Neural cell (in vitro differentiated cells): ENCODE results near the gene GALNT5. TPM values are rescaled to one million over a fixed set of nuclear protein-coding genes. Genes with fewer than 3 reads are reported as not detected.

ENCODE experiments used
- H2AFZ ChIP-seq: fragments of 200-600, 300-800 bp; sonication (generic), shearing (Covaris generic); 2 replicates; pipeline ENCODE4 v1.6.0; 2014; ENCODE audit warnings: low read depth, mild to moderate bottlenecking, antibody characterized with exemption, low read length, moderate library complexity
- H3F3A ChIP-seq: fragments of 200-600 bp; shearing (Covaris generic); 2 replicates; pipeline ENCODE4 v1.6.1; 2016; ENCODE audit warnings: mild to moderate bottlenecking, moderate library complexity, mixed read lengths, antibody characterized with exemption, low read length; ENCODE audit not compliant: insufficient read depth, poor library complexity, severe bottlenecking
- H3K27ac ChIP-seq: fragments of 200-600, 300-800 bp; sonication (generic), shearing (Covaris generic); 2 replicates; pipeline ENCODE4 v1.5.1; 2014; ENCODE audit warnings: mild to moderate bottlenecking, low read length, moderate library complexity
- H3K27me3 ChIP-seq: fragments of 300-800, 200-600 bp; sonication (generic), shearing (Covaris generic); 2 replicates; pipeline ENCODE4 v1.6.0; 2014; ENCODE audit warnings: mild to moderate bottlenecking, low read depth, low read length, moderate library complexity; ENCODE audit not compliant: insufficient read depth
- H3K36me3 ChIP-seq: fragments of 300-800, 200-600 bp; sonication (generic), shearing (Covaris generic); 2 replicates; pipeline ENCODE4 v1.5.1; 2014; ENCODE audit warnings: mild to moderate bottlenecking, antibody characterized with exemption, low read length, moderate library complexity; ENCODE audit not compliant: insufficient read depth
- H3K4me2 ChIP-seq: fragments of 300-800, 200-600 bp; sonication (generic), shearing (Covaris generic); 2 replicates; pipeline ENCODE4 v1.6.0; 2014; ENCODE audit warnings: mild to moderate bottlenecking, low read length
- H3K4me3 ChIP-seq: fragments of 300-800, 200-600 bp; sonication (generic), shearing (Covaris generic); 2 replicates; pipeline ENCODE4 v1.5.1; 2014; ENCODE audit warnings: mild to moderate bottlenecking, low read length, moderate library complexity
- H3K79me2 ChIP-seq: fragments of 200-600 bp; shearing (Covaris generic); replicated peaks from 2 replicates; pipeline ENCODE4 v1.6.0; 2014; ENCODE audit warnings: mild to moderate bottlenecking, low read length, moderate library complexity; ENCODE audit not compliant: insufficient read depth
- H3K9ac ChIP-seq: fragments of 300-800, 200-600 bp; sonication (generic), shearing (Covaris generic); 2 replicates; pipeline ENCODE4 v1.6.1; 2016; ENCODE audit warnings: mild to moderate bottlenecking, low read length, mixed read lengths
- H3K9me2 ChIP-seq: fragments of 200-600 bp; shearing (Covaris generic); 2 replicates; pipeline ENCODE4 v1.6.1; 2016; ENCODE audit warnings: mild to moderate bottlenecking, low read length, mixed read lengths; ENCODE audit not compliant: insufficient read depth
- H3K9me3 ChIP-seq: fragments of 200-600, 300-800 bp; sonication (generic), shearing (Covaris generic); 2 replicates; pipeline ENCODE4 v1.6.1; 2016; ENCODE audit warnings: mild to moderate bottlenecking, mixed run types, low read length, moderate library complexity, mixed read lengths
- H4K20me1 ChIP-seq: fragments of 200-600 bp; shearing (Covaris generic); 2 replicates; pipeline ENCODE4 v1.6.1; 2016; ENCODE audit warnings: mild to moderate bottlenecking, mixed run types; ENCODE audit not compliant: insufficient read depth
- EP300 ChIP-seq: fragments of 450-650 bp; conservative IDR thresholded peaks from 2 replicates; pipeline ENCODE4 v1.6.1; 2014; ENCODE audit warnings: antibody characterized with exemption, mild to moderate bottlenecking, moderate library complexity; ENCODE audit not compliant: poor library complexity, severe bottlenecking
- MXI1 ChIP-seq: fragments of 450-650 bp; conservative IDR thresholded peaks from 2 replicates; pipeline ENCODE4 v1.6.1; 2014; ENCODE audit warnings: antibody characterized with exemption, mild to moderate bottlenecking; ENCODE audit not compliant: poor library complexity, severe bottlenecking
- RAD21 ChIP-seq: fragments of 450-650 bp; conservative IDR thresholded peaks from 2 replicates; pipeline ENCODE4 v1.6.1; 2014; ENCODE audit warnings: antibody characterized with exemption, mild to moderate bottlenecking, moderate library complexity
- SMC3 ChIP-seq: fragments of 450-650 bp; conservative IDR thresholded peaks from 2 replicates; pipeline ENCODE4 v1.6.1; 2014; ENCODE audit warnings: antibody characterized with exemption, mild to moderate bottlenecking, moderate library complexity; ENCODE audit not compliant: poor library complexity
- TAF1 ChIP-seq: IDR thresholded peaks from 2 replicates; pipeline ENCODE4 v1.6.1; 2012; ENCODE audit warnings: low read depth
- polyA plus RNA-seq: library from polyadenylated mRNA; depleted of rRNA; stranded (reverse); fragments of >200 nt; gene quantifications from 2 replicates; pipeline ENCODE4 v1.2.3, GENCODE V29; 2014
- TF ChIP-seq, protein P1 (sequence below): IDR thresholded peaks from 2 replicates; pipeline ENCODE4 v1.6.1; 2012; ENCODE audit warnings: borderline replicate concordance
- TF ChIP-seq, protein P2 (sequence below): fragments of 450-650 bp; IDR thresholded peaks from 2 replicates; pipeline ENCODE4 v1.5.1; 2014; ENCODE audit warnings: antibody characterized with exemption, mild to moderate bottlenecking, moderate library complexity; ENCODE audit not compliant: poor library complexity, severe bottlenecking

Gene GALNT5
- polyA plus RNA-seq, 1 donor from 2014 or later = not detected

DNA sequence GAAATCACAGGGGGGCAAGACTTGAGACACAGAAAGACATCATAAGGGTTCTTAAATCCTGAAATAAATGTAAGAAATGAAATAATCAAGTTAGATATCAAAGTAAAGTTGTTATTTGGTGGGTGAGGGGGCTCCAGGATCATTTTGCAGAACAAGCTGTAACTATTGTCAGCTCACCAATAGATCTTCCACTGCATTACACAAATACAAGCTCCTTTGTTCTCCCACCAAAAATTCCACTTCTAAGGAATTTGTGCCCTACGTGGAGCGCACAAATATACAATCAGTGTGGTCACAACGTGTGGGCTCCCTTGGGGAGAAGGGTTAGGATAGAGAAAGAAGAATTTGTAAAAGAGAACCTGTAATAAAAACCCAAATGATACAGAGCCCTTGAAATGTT, 19.2 kb upstream of the GALNT5 start:
- no peaks in the 10 kb centered on the region for H3K9me3 ChIP-seq
- H3K27me3 ChIP-seq = no peaks in the 10 kb centered on the region
- no peak overlapping the region for H3K27ac ChIP-seq
- no peak overlapping the region for H3K4me3 ChIP-seq
- H3K9me2 ChIP-seq = no peaks in the 10 kb centered on the region
- TF ChIP-seq, protein P1, sequence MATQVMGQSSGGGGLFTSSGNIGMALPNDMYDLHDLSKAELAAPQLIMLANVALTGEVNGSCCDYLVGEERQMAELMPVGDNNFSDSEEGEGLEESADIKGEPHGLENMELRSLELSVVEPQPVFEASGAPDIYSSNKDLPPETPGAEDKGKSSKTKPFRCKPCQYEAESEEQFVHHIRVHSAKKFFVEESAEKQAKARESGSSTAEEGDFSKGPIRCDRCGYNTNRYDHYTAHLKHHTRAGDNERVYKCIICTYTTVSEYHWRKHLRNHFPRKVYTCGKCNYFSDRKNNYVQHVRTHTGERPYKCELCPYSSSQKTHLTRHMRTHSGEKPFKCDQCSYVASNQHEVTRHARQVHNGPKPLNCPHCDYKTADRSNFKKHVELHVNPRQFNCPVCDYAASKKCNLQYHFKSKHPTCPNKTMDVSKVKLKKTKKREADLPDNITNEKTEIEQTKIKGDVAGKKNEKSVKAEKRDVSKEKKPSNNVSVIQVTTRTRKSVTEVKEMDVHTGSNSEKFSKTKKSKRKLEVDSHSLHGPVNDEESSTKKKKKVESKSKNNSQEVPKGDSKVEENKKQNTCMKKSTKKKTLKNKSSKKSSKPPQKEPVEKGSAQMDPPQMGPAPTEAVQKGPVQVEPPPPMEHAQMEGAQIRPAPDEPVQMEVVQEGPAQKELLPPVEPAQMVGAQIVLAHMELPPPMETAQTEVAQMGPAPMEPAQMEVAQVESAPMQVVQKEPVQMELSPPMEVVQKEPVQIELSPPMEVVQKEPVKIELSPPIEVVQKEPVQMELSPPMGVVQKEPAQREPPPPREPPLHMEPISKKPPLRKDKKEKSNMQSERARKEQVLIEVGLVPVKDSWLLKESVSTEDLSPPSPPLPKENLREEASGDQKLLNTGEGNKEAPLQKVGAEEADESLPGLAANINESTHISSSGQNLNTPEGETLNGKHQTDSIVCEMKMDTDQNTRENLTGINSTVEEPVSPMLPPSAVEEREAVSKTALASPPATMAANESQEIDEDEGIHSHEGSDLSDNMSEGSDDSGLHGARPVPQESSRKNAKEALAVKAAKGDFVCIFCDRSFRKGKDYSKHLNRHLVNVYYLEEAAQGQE = no peak
- TF ChIP-seq, protein P2, sequence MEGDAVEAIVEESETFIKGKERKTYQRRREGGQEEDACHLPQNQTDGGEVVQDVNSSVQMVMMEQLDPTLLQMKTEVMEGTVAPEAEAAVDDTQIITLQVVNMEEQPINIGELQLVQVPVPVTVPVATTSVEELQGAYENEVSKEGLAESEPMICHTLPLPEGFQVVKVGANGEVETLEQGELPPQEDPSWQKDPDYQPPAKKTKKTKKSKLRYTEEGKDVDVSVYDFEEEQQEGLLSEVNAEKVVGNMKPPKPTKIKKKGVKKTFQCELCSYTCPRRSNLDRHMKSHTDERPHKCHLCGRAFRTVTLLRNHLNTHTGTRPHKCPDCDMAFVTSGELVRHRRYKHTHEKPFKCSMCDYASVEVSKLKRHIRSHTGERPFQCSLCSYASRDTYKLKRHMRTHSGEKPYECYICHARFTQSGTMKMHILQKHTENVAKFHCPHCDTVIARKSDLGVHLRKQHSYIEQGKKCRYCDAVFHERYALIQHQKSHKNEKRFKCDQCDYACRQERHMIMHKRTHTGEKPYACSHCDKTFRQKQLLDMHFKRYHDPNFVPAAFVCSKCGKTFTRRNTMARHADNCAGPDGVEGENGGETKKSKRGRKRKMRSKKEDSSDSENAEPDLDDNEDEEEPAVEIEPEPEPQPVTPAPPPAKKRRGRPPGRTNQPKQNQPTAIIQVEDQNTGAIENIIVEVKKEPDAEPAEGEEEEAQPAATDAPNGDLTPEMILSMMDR = no peak
- TF ChIP-seq MXI1 = no peak
- no peak for TF ChIP-seq TAF1
- TF ChIP-seq SMC3 = no peak
- H3K36me3 ChIP-seq = no peaks in the 10 kb centered on the region
- H3K4me2 ChIP-seq = no peak overlapping the region
- H4K20me1 ChIP-seq = no peaks in the 10 kb centered on the region
- H3K79me2 ChIP-seq = no peaks in the 10 kb centered on the region
- H3K9ac ChIP-seq = no peak overlapping the region
- H3F3A ChIP-seq = no peaks in the 10 kb centered on the region
- H2AFZ ChIP-seq = no peak overlapping the region

DNA sequence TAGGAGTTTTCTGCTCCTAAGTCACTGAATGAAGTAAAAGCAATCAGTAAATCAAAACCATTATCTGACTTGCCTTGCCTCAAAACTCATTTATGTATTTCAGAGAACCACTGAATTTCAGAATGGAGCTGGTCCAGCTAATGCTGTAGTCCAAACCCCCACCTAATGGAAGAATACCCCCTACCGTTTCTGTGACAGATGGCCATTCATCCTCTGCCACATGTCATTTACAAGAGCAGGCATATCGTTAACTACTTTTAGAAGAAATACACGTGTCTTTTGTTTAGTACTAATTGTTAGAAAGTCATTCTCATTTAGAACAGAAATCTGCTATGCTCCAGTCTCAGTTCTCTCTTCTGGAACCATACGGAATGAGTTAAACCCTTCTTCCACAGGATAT, 12.8 kb upstream of the GALNT5 start:
- no peaks in the 10 kb centered on the region for H4K20me1 ChIP-seq
- H3K36me3 ChIP-seq = no peaks in the 10 kb centered on the region
- H3K9ac ChIP-seq = no peak overlapping the region
- no peak overlapping the region for H3K4me3 ChIP-seq
- no peak overlapping the region for H3K4me2 ChIP-seq
- H3K27ac ChIP-seq = no peak overlapping the region
- no peaks in the 10 kb centered on the region for H3F3A ChIP-seq
- no peak overlapping the region for H2AFZ ChIP-seq
- H3K9me3 ChIP-seq = no peaks in the 10 kb centered on the region
- H3K79me2 ChIP-seq = no peaks in the 10 kb centered on the region
- TF ChIP-seq SMC3 (no peak), MXI1 (no peak), EP300 (no peak), RAD21 (no peak)
- TF ChIP-seq, protein P1 = no peak
- TF ChIP-seq, protein P2 = no peak
- no peaks in the 10 kb centered on the region for H3K27me3 ChIP-seq
- H3K9me2 ChIP-seq = no peaks in the 10 kb centered on the region
